Bronchial epithelial cell (primary cell): ENCODE results near the gene MAG. TPM values are rescaled to one million over a fixed set of nuclear protein-coding genes. Genes with fewer than 3 reads are reported as not detected.

Experiments used
- DNase-seq: peaks from one replicate; pipeline ENCODE4 v3.0.0-alpha.2; 2010; ENCODE audit warnings: low read depth
- FAIRE-seq: peaks from 2 replicates; lab custom pipeline; 2011; peaks lifted over from hg19 to GRCh38; lab: Jason Lieb, UNC
- H3K27me3 ChIP-seq: 2 replicates; pipeline ENCODE4 v1.5.1; 2011; ENCODE audit warnings: low read length; ENCODE audit not compliant: control insufficient read depth, insufficient read depth
- H3K36me3 ChIP-seq: 2 replicates; pipeline ENCODE4 v1.5.1; 2011; ENCODE audit warnings: low read length; ENCODE audit not compliant: control insufficient read depth, insufficient read depth
- H3K4me3 ChIP-seq: 2 replicates; pipeline ENCODE4 v1.5.1; 2011; ENCODE audit warnings: mild to moderate bottlenecking, low read depth, low read length, control low read depth
- total RNA-seq: library from RNA; depleted of rRNA; stranded (reverse); fragments of >200 nt; gene quantifications from 2 replicates; pipeline ENCODE4 v1.2.1, GENCODE V29; 2014
- TF ChIP-seq, protein P1 (sequence below): IDR thresholded peaks from 2 replicates; pipeline ENCODE4 v1.5.1; 2011; ENCODE audit warnings: mild to moderate bottlenecking, moderate library complexity, low read length, control low read depth, inconsistent platforms; ENCODE audit not compliant: insufficient read depth, severe bottlenecking

The MAG gene
- total RNA-seq, 1 donor from 2014 or later, result not detected

- no peak for FAIRE-seq
- no peak for DNase-seq
- TF ChIP-seq, protein P1, sequence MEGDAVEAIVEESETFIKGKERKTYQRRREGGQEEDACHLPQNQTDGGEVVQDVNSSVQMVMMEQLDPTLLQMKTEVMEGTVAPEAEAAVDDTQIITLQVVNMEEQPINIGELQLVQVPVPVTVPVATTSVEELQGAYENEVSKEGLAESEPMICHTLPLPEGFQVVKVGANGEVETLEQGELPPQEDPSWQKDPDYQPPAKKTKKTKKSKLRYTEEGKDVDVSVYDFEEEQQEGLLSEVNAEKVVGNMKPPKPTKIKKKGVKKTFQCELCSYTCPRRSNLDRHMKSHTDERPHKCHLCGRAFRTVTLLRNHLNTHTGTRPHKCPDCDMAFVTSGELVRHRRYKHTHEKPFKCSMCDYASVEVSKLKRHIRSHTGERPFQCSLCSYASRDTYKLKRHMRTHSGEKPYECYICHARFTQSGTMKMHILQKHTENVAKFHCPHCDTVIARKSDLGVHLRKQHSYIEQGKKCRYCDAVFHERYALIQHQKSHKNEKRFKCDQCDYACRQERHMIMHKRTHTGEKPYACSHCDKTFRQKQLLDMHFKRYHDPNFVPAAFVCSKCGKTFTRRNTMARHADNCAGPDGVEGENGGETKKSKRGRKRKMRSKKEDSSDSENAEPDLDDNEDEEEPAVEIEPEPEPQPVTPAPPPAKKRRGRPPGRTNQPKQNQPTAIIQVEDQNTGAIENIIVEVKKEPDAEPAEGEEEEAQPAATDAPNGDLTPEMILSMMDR, result no peak
- Histone ChIP-seq H3K27me3 (no peaks in the 10 kb centered on the region), H3K4me3 (peak within 1 kb of the TSS; percentile 55), H3K36me3 (peaks cover 34% of the 10 kb centered on the region)
Observed at GRCh38 chr19:35268536-35269437, 23.2 kb upstream of the MAG start, which contains the start of gene USF2. Gene USF2, plus strand, starts transcription at chr19:35268962. Its CDS starts 140 bp downstream, at chr19:35269102.

GRCh38 chr19:35269438-35270117 lies 22.4 kb upstream of the MAG start:
- Histone ChIP-seq H3K4me3 (peak overlapping the region; percentile 55), H3K36me3 (peaks cover 36% of the 10 kb centered on the region), H3K27me3 (no peaks in the 10 kb centered on the region)
- TF ChIP-seq, protein P1, result peak; percentile 71
- peak; percentile 68 for DNase-seq
- FAIRE-seq, result no peak

DNA sequence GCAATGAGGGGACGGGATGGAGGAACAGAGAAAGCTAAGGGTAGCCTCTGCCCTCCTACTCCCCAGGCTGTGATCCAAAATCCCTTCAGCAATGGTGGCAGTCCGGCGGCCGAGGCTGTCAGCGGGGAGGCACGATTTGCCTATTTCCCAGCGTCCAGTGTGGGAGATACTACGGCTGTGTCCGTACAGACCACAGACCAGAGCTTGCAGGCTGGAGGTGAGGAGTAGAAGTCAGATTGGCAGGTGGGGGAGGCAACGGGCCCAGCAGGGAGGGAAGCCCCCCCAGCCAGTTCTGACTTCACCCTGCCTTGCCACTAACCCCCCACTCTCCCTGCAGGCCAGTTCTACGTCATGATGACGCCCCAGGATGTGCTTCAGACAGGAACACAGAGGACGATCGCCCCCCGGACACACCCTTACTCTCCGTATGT lies 21.6 kb upstream of the MAG start:
- peaks cover 36% of the 10 kb centered on the region for H3K36me3 ChIP-seq
- no peak for FAIRE-seq
- H3K4me3 ChIP-seq, result no peak overlapping the region
- TF ChIP-seq, protein P1, result no peak
- no peaks in the 10 kb centered on the region for H3K27me3 ChIP-seq
- no peak for DNase-seq

DNA sequence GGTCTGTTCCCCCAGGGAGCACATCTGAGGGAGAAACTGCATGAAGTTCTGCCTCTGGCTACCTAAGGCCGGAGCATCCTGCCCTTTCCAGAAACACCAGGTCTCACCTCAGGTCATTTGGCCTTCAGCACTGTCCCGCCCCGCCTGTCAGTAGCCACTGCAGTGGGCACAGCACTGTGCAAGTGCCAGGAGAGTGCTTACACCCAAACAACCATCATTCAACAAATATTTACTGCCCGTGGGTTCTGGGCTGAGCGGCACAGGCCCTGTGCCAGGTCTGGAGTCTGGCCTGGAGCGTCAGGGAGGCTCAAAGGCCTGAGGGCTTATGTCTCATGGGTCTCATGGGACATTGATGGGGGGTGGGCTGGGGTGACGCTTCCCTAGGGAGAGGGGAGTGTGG lies 20.4 kb upstream of the MAG start:
- FAIRE-seq (peak; percentile 62), DNase-seq (no peak)
- Histone ChIP-seq H3K27me3 (no peaks in the 10 kb centered on the region), H3K36me3 (peaks cover 36% of the 10 kb centered on the region), H3K4me3 (no peak overlapping the region)
- TF ChIP-seq, protein P1, result no peak

DNA sequence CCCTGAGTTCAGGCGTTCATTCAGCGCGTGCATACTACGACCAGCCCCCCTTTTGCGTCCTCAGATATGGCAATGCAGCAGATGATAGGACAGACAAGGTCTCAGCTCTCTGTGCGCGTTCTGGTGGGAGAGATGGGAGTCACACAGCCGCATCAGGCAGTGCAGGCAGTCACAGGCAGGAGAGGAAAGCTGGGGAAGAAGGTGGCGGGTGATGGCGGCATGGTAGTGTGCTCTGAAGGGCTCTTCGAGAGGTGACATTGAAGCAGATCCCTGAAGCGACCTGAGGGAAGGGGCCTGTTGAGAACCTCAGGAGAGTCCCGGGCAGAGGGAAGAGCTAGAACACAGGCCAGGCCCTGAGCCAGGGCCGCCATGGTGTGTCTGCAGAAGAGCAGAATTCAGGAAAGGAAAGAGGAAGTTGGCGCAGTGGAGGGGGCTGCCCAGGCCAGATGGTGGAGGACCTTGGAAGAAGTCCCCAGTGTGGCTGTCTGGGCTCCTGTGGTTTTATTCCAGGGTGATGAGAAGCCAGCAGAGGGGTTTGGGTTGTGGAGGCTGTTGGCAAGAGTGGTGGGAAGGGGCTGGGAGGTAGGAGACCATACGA lies 19.7 kb upstream of the MAG start:
- TF ChIP-seq, protein P1, result no peak
- H3K4me3 ChIP-seq, result no peak overlapping the region
- FAIRE-seq, result no peak
- DNase-seq, result no peak
- H3K27me3 ChIP-seq, result no peaks in the 10 kb centered on the region
- H3K36me3 ChIP-seq, result peaks cover 34% of the 10 kb centered on the region
